K562 (cell line): ENCODE measurements around the gene FAM186B. TPM values are rescaled to one million over a fixed set of nuclear protein-coding genes. Genes with fewer than 3 reads are reported as not detected.

ENCODE experiments used
- BRF2 ChIP-seq: IDR thresholded peaks from 3 replicates; pipeline ENCODE4 v1.6.1; 2011; ENCODE audit warnings: borderline replicate concordance, mild to moderate bottlenecking; ENCODE audit not compliant: insufficient read length, insufficient read depth
- CBFA2T3 ChIP-seq: fragments of 450-650 bp; IDR thresholded peaks from 2 replicates; pipeline ENCODE4 v1.6.1; 2017
- GMEB1 ChIP-seq: fragments of 250-450 bp; sonication (Bioruptor Pico); IDR thresholded peaks from 2 replicates; pipeline ENCODE4 v1.4.0; 2020; ENCODE audit warnings: mild to moderate bottlenecking
- HMG20B ChIP-seq: fragments of 250-450 bp; sonication (Bioruptor Pico); IDR thresholded peaks from 2 replicates; pipeline ENCODE4 v1.5.0; 2021; ENCODE audit warnings: mild to moderate bottlenecking
- MAFG ChIP-seq: fragments of 450-650 bp; conservative IDR thresholded peaks from 2 replicates; pipeline ENCODE4 v1.6.1; 2016; ENCODE audit warnings: missing genetic modification characterization, missing compliant biosample characterization
- MAZ ChIP-seq, 2 experiments: fragments of 450-650 bp in 1 of 2; sonication (generic) in 1 of 2; formaldehyde crosslinking; IDR thresholded peaks in 1 of 2; conservative IDR thresholded peaks in 1 of 2; 2 replicates each; pipeline versions ENCODE4 v1.4.0 to v1.5.0; 2020; ENCODE audit warnings: mild to moderate bottlenecking in 1 of 2, missing genetic modification reagents in 1 of 2
- NCOA2 ChIP-seq, 2 experiments: fragments of 450-650 bp; IDR thresholded peaks; 2 replicates each; pipeline ENCODE4 v1.6.1; 2018; ENCODE audit warnings: mild to moderate bottlenecking in 2 of 2, moderate library complexity in 1 of 2; ENCODE audit not compliant: partially characterized antibody in 2 of 2
- NCOR1 ChIP-seq: fragments of 450-650 bp; IDR thresholded peaks from 2 replicates; pipeline ENCODE4 v1.6.1; 2016; ENCODE audit warnings: mild to moderate bottlenecking, moderate library complexity
- NFE2 ChIP-seq: IDR thresholded peaks from 2 replicates; pipeline ENCODE4 v1.6.1; 2014; ENCODE audit warnings: antibody characterized with exemption, low read depth
- NFYB ChIP-seq: IDR thresholded peaks from 2 replicates; pipeline ENCODE4 v1.6.1; 2011; ENCODE audit warnings: mild to moderate bottlenecking, moderate library complexity; ENCODE audit not compliant: insufficient read length; ENCODE audit errors: extremely low read depth
- RAD51 ChIP-seq: fragments of 450-650 bp; IDR thresholded peaks from 2 replicates; pipeline ENCODE4 v1.7.1; 2016; ENCODE audit warnings: low read depth, mild to moderate bottlenecking, borderline replicate concordance
- RB1 ChIP-seq: fragments of 450-650 bp; IDR thresholded peaks from 2 replicates; pipeline ENCODE4 v1.6.1; 2017; ENCODE audit warnings: low read depth, mild to moderate bottlenecking
- RBBP5 ChIP-seq: fragments of 200-600 bp; sonication (generic); IDR thresholded peaks from 2 replicates; pipeline ENCODE4 v1.6.1; 2012; ENCODE audit warnings: borderline replicate concordance, mild to moderate bottlenecking, low read length, control low read depth, inconsistent platforms; ENCODE audit not compliant: insufficient read depth, poor library complexity, severe bottlenecking
- RBM34 ChIP-seq: fragments of 200-400 bp; formaldehyde crosslinking; IDR thresholded peaks from 2 replicates; pipeline ENCODE4 v1.6.1; 2018; ENCODE audit warnings: low read length, borderline replicate concordance; ENCODE audit not compliant: insufficient read depth
- SP1 ChIP-seq: sonication (generic); formaldehyde crosslinking; IDR thresholded peaks from 2 replicates; pipeline ENCODE4 v1.8.1; 2022; ENCODE audit warnings: mild to moderate bottlenecking, missing genetic modification reagents
- SRSF3 ChIP-seq: fragments of 200-400 bp; formaldehyde crosslinking; IDR thresholded peaks from 2 replicates; pipeline ENCODE4 v1.6.1; 2016; ENCODE audit warnings: mild to moderate bottlenecking, low read length, moderate library complexity; ENCODE audit not compliant: insufficient read depth
- STAG1 ChIP-seq: sonication (generic); formaldehyde crosslinking; IDR thresholded peaks from 2 replicates; pipeline ENCODE4 v1.5.0; 2020; ENCODE audit warnings: missing genetic modification reagents, borderline replicate concordance
- TARDBP ChIP-seq: fragments of 450-650 bp; IDR thresholded peaks from 2 replicates; pipeline ENCODE4 v1.6.1; 2016
- USF1 ChIP-seq: sonication (generic); formaldehyde crosslinking; IDR thresholded peaks from 2 replicates; pipeline ENCODE4 v1.9.0; 2022; ENCODE audit warnings: mild to moderate bottlenecking, missing genetic modification reagents
- XRCC5 ChIP-seq: fragments of 200-400 bp; formaldehyde crosslinking; IDR thresholded peaks from 2 replicates; pipeline ENCODE4 v1.6.1; 2017; ENCODE audit warnings: low read depth, mild to moderate bottlenecking, low read length
- ZNF274 ChIP-seq: IDR thresholded peaks from 2 replicates; pipeline ENCODE4 v1.6.1; 2011; ENCODE audit warnings: low read depth, mild to moderate bottlenecking, low read length, moderate library complexity, borderline replicate concordance
- ZNF280A ChIP-seq: fragments of 450-650 bp; IDR thresholded peaks from 2 replicates; pipeline ENCODE4 v1.6.1; 2018; ENCODE audit warnings: mild to moderate bottlenecking, low read depth; ENCODE audit not compliant: partially characterized antibody
- ZNF324 ChIP-seq: fragments of 250-450 bp; sonication (Bioruptor Pico); IDR thresholded peaks from 2 replicates; pipeline ENCODE4 v1.4.0; 2020; ENCODE audit warnings: mild to moderate bottlenecking
- ZNF586 ChIP-seq: fragments of 450-650 bp; formaldehyde crosslinking; conservative IDR thresholded peaks from 2 replicates; pipeline ENCODE4 v1.4.0; 2020; ENCODE audit warnings: mild to moderate bottlenecking, moderate library complexity
- ZNF764 ChIP-seq: fragments of 250-450 bp; sonication (Bioruptor Pico); IDR thresholded peaks from 2 replicates; pipeline ENCODE4 v1.4.0; 2020; ENCODE audit warnings: low read depth, mild to moderate bottlenecking, moderate library complexity
- polyA plus RNA-seq, 8 experiments: library from polyadenylated mRNA; depleted of rRNA in 4 of 8; stranded (reverse) in 5 of 8; unstranded in 3 of 8; fragments of >200 nt; fragmentation: Nextera tagmentation in 2 of 8; fragmentation: Illumina TruSeq in 1 of 8; extraction: Ambion mirVana in 2 of 8; extraction: Trizol in 1 of 8; gene quantifications; 2 replicates each; pipeline versions ENCODE4 v1.2.1 to v1.2.3, GENCODE V29; 2011 to 2014; ENCODE audit warnings: inconsistent platforms in 1 of 8, missing spikeins in 1 of 8
- total RNA-seq, 7 experiments: library from RNA; depleted of rRNA in 6 of 7; stranded (reverse); fragments of >200 nt in 6 of 7; fragmentation: Illumina TruSeq in 2 of 7; extraction: Trizol in 2 of 7; gene quantifications; 2 replicates each; pipeline versions ENCODE4 v1.2.1 to v1.2.3, GENCODE V29; 2011 to 2021; ENCODE audit warnings: low replicate concordance in 1 of 7

Gene FAM186B
- total and polyA plus RNA-seq, 9 of the 15 experiments (the other 6 are each of a cell fraction or from before 2014, with no cell fraction given), result 0.07 to 0.42 (median 0.15) TPM

- TF ChIP-seq ZNF586 (CRISPR knock-in tag), result no peak
- no peak for TF ChIP-seq NFE2
- no peak for TF ChIP-seq MAFG (tag)
- 0 out of 2 replicates have a peak, but pooled peaks have one; percentile 25 for TF ChIP-seq RAD51
- no peak for TF ChIP-seq CBFA2T3
- TF ChIP-seq ZNF324 (CRISPR knock-in tag), result no peak
- TF ChIP-seq NFYB, result no peak
- TF ChIP-seq TARDBP, result no peak
- TF ChIP-seq STAG1 (CRISPR knock-in tag), result no peak
- TF ChIP-seq RB1, result no peak
- TF ChIP-seq SP1 (CRISPR knock-in tag), result peak; percentile 28; the same call in 1 of the 2 replicates
- no peak for TF ChIP-seq NCOA2 (IDR thresholded peaks at IDR 0.05; ENCODE audit: partially characterized antibody in 2 of 2)
- TF ChIP-seq MAZ (CRISPR knock-in tag; conservative IDR thresholded peaks at IDR 0.05 in 1 of 2, IDR thresholded peaks at IDR 0.05 in 1 of 2), result no peak
- TF ChIP-seq SRSF3, result no peak
- peak; percentile 12 for TF ChIP-seq RBBP5
- TF ChIP-seq BRF2, result no peak
- peak; percentile 40; the same call in 1 of the 2 replicates for TF ChIP-seq USF1 (CRISPR knock-in tag)
- no peak for TF ChIP-seq GMEB1
- no peak for TF ChIP-seq XRCC5
- TF ChIP-seq HMG20B (CRISPR knock-in tag), result no peak
- TF ChIP-seq ZNF274, result no peak
- no peak for TF ChIP-seq ZNF764 (CRISPR knock-in tag)
- no peak for TF ChIP-seq RBM34
- no peak for TF ChIP-seq NCOR1
- no peak for TF ChIP-seq ZNF280A
Measured at GRCh38 chr12:49622501-49623141, 17.2 kb upstream of the FAM186B start (continued).
